NCI-H345 (cell line): ENCODE data around the gene BCL11A.
A peak's percentile ranks its signal among the peaks of the same experiment; 100 is the strongest.

Source experiments
- DNase-seq: peaks from one replicate; lab custom pipeline; 2025; lab: John Stamatoyannopoulos, UW

BCL11A gene

GRCh38 chr2:60558536-60558935, 5.1 kb upstream of the BCL11A start:
- no peak for DNase-seq

GRCh38 chr2:60557486-60557864, 4.0 kb upstream of the BCL11A start:
- no peak for DNase-seq

- DNase-seq, result peak; percentile 27
These were observed 3.4 kb upstream of the BCL11A start for GRCh38 chr2:60556576-60557485.

- DNase-seq, result peak; percentile 17
These were observed 2.7 kb upstream of the BCL11A start for GRCh38 chr2:60556175-60556574.

- no peak for DNase-seq
These were observed 2.3 kb upstream of the BCL11A start for GRCh38 chr2:60555783-60556139.

GRCh38 chr2:60555066-60555782, 1.8 kb upstream of the BCL11A start:
- peak; percentile 74 for DNase-seq

- DNase-seq, result peak; percentile 43
These were observed 1.2 kb upstream of the BCL11A start for GRCh38 chr2:60554646-60555065.

GRCh38 chr2:60554074-60554645, 706 bp upstream of the BCL11A start:
- peak; percentile 68 for DNase-seq

- peak; percentile 48 for DNase-seq
These were observed 481 bp downstream of the BCL11A start for GRCh38 chr2:60552851-60553494.

- peak; percentile 62 for DNase-seq
These were observed 1.2 kb downstream of the BCL11A start for GRCh38 chr2:60552078-60552850.

- DNase-seq, result peak; percentile 54
These were observed 2.0 kb downstream of the BCL11A start for GRCh38 chr2:60551240-60552077.

- no peak for DNase-seq
These were observed 2.5 kb downstream of the BCL11A start for GRCh38 chr2:60550984-60551239.

GRCh38 chr2:60550178-60550983, 3.1 kb downstream of the BCL11A start:
- DNase-seq, result peak; percentile 88

GRCh38 chr2:60549928-60550177, 3.6 kb downstream of the BCL11A start:
- DNase-seq, result no peak

- DNase-seq, result peak; percentile 44
These were observed 4.1 kb downstream of the BCL11A start for GRCh38 chr2:60549238-60549927.

- DNase-seq, result no peak
These were observed 4.6 kb downstream of the BCL11A start for GRCh38 chr2:60548845-60549237.

GRCh38 chr2:60548311-60548710, 5.1 kb downstream of the BCL11A start:
- no peak for DNase-seq

GRCh38 chr2:60547841-60548240, 5.6 kb downstream of the BCL11A start:
- DNase-seq, result no peak

- no peak for DNase-seq
These were observed 6.6 kb downstream of the BCL11A start for GRCh38 chr2:60546756-60547420.
